HepG2 (cell line): Measurements from ENCODE around the gene FEV. TPM values are rescaled to one million over a fixed set of nuclear protein-coding genes. Genes with fewer than 3 reads are reported as not detected.

ENCODE experiments used
- CREB1 ChIP-seq, 2 experiments: fragments of 450-650 bp in 1 of 2; IDR thresholded peaks; 2 replicates each; pipeline ENCODE4 v1.6.1; 2016 to 2017; ENCODE audit warnings: control low read depth in 1 of 2, mild to moderate bottlenecking in 1 of 2, missing compliant biosample characterization in 1 of 2, missing genetic modification characterization in 1 of 2
- DMAP1 ChIP-seq: IDR thresholded peaks from 2 replicates; pipeline ENCODE4 v1.6.1; 2016
- GPBP1L1 ChIP-seq: sonication (generic); formaldehyde crosslinking; IDR thresholded peaks from 2 replicates; pipeline ENCODE4 v1.5.0; 2020; ENCODE audit warnings: mild to moderate bottlenecking, missing genetic modification reagents
- HNRNPLL ChIP-seq: fragments of 200-400 bp; formaldehyde crosslinking; IDR thresholded peaks from 2 replicates; pipeline ENCODE4 v1.6.1; 2017; ENCODE audit warnings: mild to moderate bottlenecking, low read depth, low read length; ENCODE audit not compliant: poor library complexity, severe bottlenecking
- KMT2B ChIP-seq: IDR thresholded peaks from 2 replicates; pipeline ENCODE4 v1.6.1; 2016; ENCODE audit warnings: missing genetic modification reagents, missing compliant biosample characterization
- NAIF1 ChIP-seq: sonication (generic); formaldehyde crosslinking; IDR thresholded peaks from 2 replicates; pipeline ENCODE4 v1.5.0; 2020; ENCODE audit warnings: mild to moderate bottlenecking, missing genetic modification reagents, borderline replicate concordance
- PHF5A ChIP-seq: IDR thresholded peaks from one replicate; pipeline ENCODE4 v1.6.1; 2018; ENCODE audit warnings: low read depth, missing genetic modification reagents; ENCODE audit not compliant: unreplicated experiment
- RXRA ChIP-seq: sonication (generic); formaldehyde crosslinking; IDR thresholded peaks from 2 replicates; pipeline ENCODE4 v1.5.1; 2020; ENCODE audit warnings: missing genetic modification reagents
- STAG1 ChIP-seq: sonication (generic); formaldehyde crosslinking; IDR thresholded peaks from 2 replicates; pipeline ENCODE4 v1.4.0; 2020; ENCODE audit warnings: missing genetic modification reagents
- SUZ12 ChIP-seq: fragments of 150-350 bp; IDR thresholded peaks from 2 replicates; pipeline ENCODE4 v1.6.1; 2014; ENCODE audit warnings: low read depth, low read length
- TAF1 ChIP-seq: sonication (generic); formaldehyde crosslinking; IDR thresholded peaks from 2 replicates; pipeline ENCODE4 v1.4.0; 2020; ENCODE audit warnings: missing genetic modification reagents
- TAF15 ChIP-seq: fragments of 200-400 bp; formaldehyde crosslinking; IDR thresholded peaks from one replicate; pipeline ENCODE4 v1.6.1; 2018; ENCODE audit warnings: mild to moderate bottlenecking, low read depth, low read length; ENCODE audit not compliant: poor library complexity, severe bottlenecking
- ZFP62 ChIP-seq: sonication (generic); formaldehyde crosslinking; IDR thresholded peaks from 2 replicates; pipeline ENCODE4 v1.4.0; 2020; ENCODE audit warnings: missing genetic modification reagents
- ZNF292 ChIP-seq: sonication (generic); formaldehyde crosslinking; IDR thresholded peaks from 2 replicates; pipeline ENCODE4 v1.8.1; 2022; ENCODE audit warnings: mild to moderate bottlenecking, low read depth, missing genetic modification reagents, borderline replicate concordance
- ZNF562 ChIP-seq: sonication (generic); formaldehyde crosslinking; IDR thresholded peaks from 2 replicates; pipeline ENCODE4 v1.8.0; 2022; ENCODE audit warnings: missing genetic modification reagents, borderline replicate concordance
- ZNF83 ChIP-seq: sonication (generic); formaldehyde crosslinking; IDR thresholded peaks from 2 replicates; pipeline ENCODE4 v1.4.0; 2020; ENCODE audit warnings: missing genetic modification reagents, mild to moderate bottlenecking, borderline replicate concordance
- polyA plus RNA-seq, 8 experiments: library from polyadenylated mRNA; depleted of rRNA in 3 of 8; stranded (reverse) in 7 of 8; unstranded in 1 of 8; fragments of >200 nt; fragmentation: Illumina TruSeq in 4 of 8; extraction: Trizol in 4 of 8; gene quantifications; 2 replicates each; pipeline versions ENCODE4 v1.2.1 to v1.2.3, GENCODE V29; 2011 to 2016; ENCODE audit warnings: low read depth in 4 of 8, missing spikeins in 1 of 8, mixed read lengths in 1 of 8; ENCODE audit not compliant: insufficient read depth in 1 of 8
- total RNA-seq, 5 experiments: library from RNA; depleted of rRNA; stranded (reverse); fragments of >200 nt; fragmentation: Illumina TruSeq; extraction: Trizol; gene quantifications; 2 replicates each; pipeline ENCODE4 v1.2.3, GENCODE V29; 2016; ENCODE audit warnings: low read depth in 1 of 5
- TF ChIP-seq, protein P1 (sequence below): sonication (generic); formaldehyde crosslinking; IDR thresholded peaks from 2 replicates; pipeline ENCODE4 v1.8.1; 2023; ENCODE audit warnings: missing genetic modification reagents, mild to moderate bottlenecking, borderline replicate concordance
- TF ChIP-seq, protein P2 (sequence below): sonication (generic); formaldehyde crosslinking; IDR thresholded peaks from 2 replicates; pipeline ENCODE4 v1.4.0; 2020; ENCODE audit warnings: mild to moderate bottlenecking, missing genetic modification reagents
- TF ChIP-seq, protein P3 (sequence below), 2 experiments: fragments of 450-650 bp in 1 of 2; sonication (generic) in 1 of 2; formaldehyde crosslinking in 1 of 2; IDR thresholded peaks; 2 replicates each; pipeline versions ENCODE4 v1.6.1 to v1.8.0; 2016 to 2022; ENCODE audit warnings: antibody characterized with exemption in 1 of 2, mild to moderate bottlenecking in 1 of 2, missing genetic modification reagents in 1 of 2

The FEV gene
- total and polyA plus RNA-seq, 2 of the 13 experiments (the other 11 are each of a cell fraction or from before 2014, with no cell fraction given): not detected

GRCh38 chr2:218995972-218996711, 11.2 kb upstream of the FEV start (continued):
- no peak for TF ChIP-seq ZNF83 (CRISPR knock-in tag)
- no peak for TF ChIP-seq KMT2B
- no peak for TF ChIP-seq GPBP1L1 (CRISPR knock-in tag)
- 0 out of 2 replicates have a peak, but pooled peaks have one; percentile 40 for TF ChIP-seq ZFP62
- peak; percentile 29; the same call in 1 of the 2 replicates for TF ChIP-seq SUZ12
- TF ChIP-seq, protein P1, sequence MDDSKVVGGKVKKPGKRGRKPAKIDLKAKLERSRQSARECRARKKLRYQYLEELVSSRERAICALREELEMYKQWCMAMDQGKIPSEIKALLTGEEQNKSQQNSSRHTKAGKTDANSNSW (CRISPR knock-in tag): no peak
- TF ChIP-seq HNRNPLL: peak; percentile 31
- no peak for TF ChIP-seq ZNF562 (CRISPR knock-in tag)
- TF ChIP-seq DMAP1: no peak
- peak; percentile 85 for TF ChIP-seq STAG1
- TF ChIP-seq, protein P2, sequence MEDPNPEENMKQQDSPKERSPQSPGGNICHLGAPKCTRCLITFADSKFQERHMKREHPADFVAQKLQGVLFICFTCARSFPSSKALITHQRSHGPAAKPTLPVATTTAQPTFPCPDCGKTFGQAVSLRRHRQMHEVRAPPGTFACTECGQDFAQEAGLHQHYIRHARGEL (CRISPR knock-in tag): no peak
- TF ChIP-seq ZNF292 (CRISPR knock-in tag): no peak
- TF ChIP-seq CREB1 (IDR thresholded peaks at IDR 0.05): 0 out of 2 replicates have a peak, but pooled peaks have one; percentile 23
- TF ChIP-seq CREB1 (CRISPR knock-in tag; IDR thresholded peaks at IDR 0.05): no peak
- peak; percentile 59 for TF ChIP-seq TAF15
- no peak for TF ChIP-seq NAIF1 (CRISPR knock-in tag)
- peak; percentile 51 for TF ChIP-seq RXRA
- TF ChIP-seq, protein P3, sequence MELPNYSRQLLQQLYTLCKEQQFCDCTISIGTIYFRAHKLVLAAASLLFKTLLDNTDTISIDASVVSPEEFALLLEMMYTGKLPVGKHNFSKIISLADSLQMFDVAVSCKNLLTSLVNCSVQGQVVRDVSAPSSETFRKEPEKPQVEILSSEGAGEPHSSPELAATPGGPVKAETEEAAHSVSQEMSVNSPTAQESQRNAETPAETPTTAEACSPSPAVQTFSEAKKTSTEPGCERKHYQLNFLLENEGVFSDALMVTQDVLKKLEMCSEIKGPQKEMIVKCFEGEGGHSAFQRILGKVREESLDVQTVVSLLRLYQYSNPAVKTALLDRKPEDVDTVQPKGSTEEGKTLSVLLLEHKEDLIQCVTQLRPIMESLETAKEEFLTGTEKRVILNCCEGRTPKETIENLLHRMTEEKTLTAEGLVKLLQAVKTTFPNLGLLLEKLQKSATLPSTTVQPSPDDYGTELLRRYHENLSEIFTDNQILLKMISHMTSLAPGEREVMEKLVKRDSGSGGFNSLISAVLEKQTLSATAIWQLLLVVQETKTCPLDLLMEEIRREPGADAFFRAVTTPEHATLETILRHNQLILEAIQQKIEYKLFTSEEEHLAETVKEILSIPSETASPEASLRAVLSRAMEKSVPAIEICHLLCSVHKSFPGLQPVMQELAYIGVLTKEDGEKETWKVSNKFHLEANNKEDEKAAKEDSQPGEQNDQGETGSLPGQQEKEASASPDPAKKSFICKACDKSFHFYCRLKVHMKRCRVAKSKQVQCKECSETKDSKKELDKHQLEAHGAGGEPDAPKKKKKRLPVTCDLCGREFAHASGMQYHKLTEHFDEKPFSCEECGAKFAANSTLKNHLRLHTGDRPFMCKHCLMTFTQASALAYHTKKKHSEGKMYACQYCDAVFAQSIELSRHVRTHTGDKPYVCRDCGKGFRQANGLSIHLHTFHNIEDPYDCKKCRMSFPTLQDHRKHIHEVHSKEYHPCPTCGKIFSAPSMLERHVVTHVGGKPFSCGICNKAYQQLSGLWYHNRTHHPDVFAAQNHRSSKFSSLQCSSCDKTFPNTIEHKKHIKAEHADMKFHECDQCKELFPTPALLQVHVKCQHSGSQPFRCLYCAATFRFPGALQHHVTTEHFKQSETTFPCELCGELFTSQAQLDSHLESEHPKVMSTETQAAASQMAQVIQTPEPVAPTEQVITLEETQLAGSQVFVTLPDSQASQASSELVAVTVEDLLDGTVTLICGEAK (IDR thresholded peaks at IDR 0.05): no peak
- TF ChIP-seq, protein P3 (CRISPR knock-in tag; IDR thresholded peaks at IDR 0.05): no peak
- no peak for TF ChIP-seq TAF1
- TF ChIP-seq PHF5A: no peak
